H1 (cell line): ENCODE data around the gene KIAA1671. TPM values are rescaled to one million over a fixed set of nuclear protein-coding genes. Genes with fewer than 3 reads are reported as not detected.

Source experiments
- CTCF ChIA-PET: fragments of 300-600 bp; sonication (Branson Sonifier 250); formaldehyde crosslinking; loops from one replicate; lab custom pipeline; 2021; ENCODE audit not compliant: partially characterized antibody; lab: Charles Lee
- POLR2A ChIA-PET: fragments of 300-600 bp; sonication (Branson Sonifier 250); formaldehyde crosslinking; loops from one replicate; lab custom pipeline; 2021; ENCODE audit warnings: inconsistent platforms; ENCODE audit not compliant: partially characterized antibody; lab: Charles Lee
- DNase-seq, 2 experiments: peaks; one replicate each; pipeline versions ENCODE4 v3.0.0 to v3.0.0-alpha.2; 2010 to 2022; ENCODE audit warnings: low spot score in 2 of 2, low read depth in 1 of 2, mixed read lengths in 1 of 2
- FAIRE-seq: peaks from 2 replicates; lab custom pipeline; 2011; peaks lifted over from hg19 to GRCh38; lab: Jason Lieb, UNC
- H2AFZ ChIP-seq: 2 replicates; pipeline ENCODE4 v1.8.1; 2012; ENCODE audit warnings: low read length, inconsistent platforms
- H2AK5ac ChIP-seq: 2 replicates; pipeline ENCODE4 v1.6.1; 2013; ENCODE audit warnings: low read depth, low read length
- H2BK120ac ChIP-seq: replicated peaks from 2 replicates; pipeline ENCODE3; 2013; ENCODE audit warnings: low read depth, low read length, inconsistent platforms
- H2BK12ac ChIP-seq: 2 replicates; pipeline ENCODE4 v1.6.1; 2013; ENCODE audit warnings: low read depth, low read length
- H2BK15ac ChIP-seq: 2 replicates; pipeline ENCODE4 v1.6.1; 2013; ENCODE audit warnings: low read length
- H2BK20ac ChIP-seq: 2 replicates; pipeline ENCODE4 v1.6.1; 2013; ENCODE audit warnings: low read length
- H2BK5ac ChIP-seq: 2 replicates; pipeline ENCODE4 v1.6.1; 2013; ENCODE audit warnings: low read depth, low read length
- H3K14ac ChIP-seq: 2 replicates; pipeline ENCODE4 v1.6.1; 2013; ENCODE audit warnings: inconsistent platforms; ENCODE audit not compliant: insufficient read length
- H3K18ac ChIP-seq: 2 replicates; pipeline ENCODE4 v1.6.1; 2013; ENCODE audit warnings: low read length; ENCODE audit errors: extremely low read depth
- H3K23ac ChIP-seq: 2 replicates; pipeline ENCODE4 v1.6.1; 2013; ENCODE audit warnings: inconsistent platforms; ENCODE audit not compliant: insufficient read length
- H3K23me2 ChIP-seq: 2 replicates; pipeline ENCODE4 v1.6.1; 2013; ENCODE audit warnings: low read depth, low read length
- H3K27ac ChIP-seq: 2 replicates; pipeline ENCODE4 v1.6.1; 2011; ENCODE audit warnings: low read depth, low read length, inconsistent platforms
- H3K27me3 ChIP-seq, 4 experiments: replicated peaks in 1 of 4; 1 replicate in 1 of 4; 2 replicates in 3 of 4; pipeline versions ENCODE4 v1.6.1 to v1.8.1; 2011 to 2013; ENCODE audit warnings: low read length in 3 of 4, mild to moderate bottlenecking in 3 of 4, inconsistent platforms in 2 of 4, mixed read lengths in 2 of 4, moderate library complexity in 1 of 4; ENCODE audit not compliant: control insufficient read depth in 3 of 4, insufficient read depth in 3 of 4; ENCODE audit errors: extremely low read depth in 1 of 4
- H3K36me3 ChIP-seq, 4 experiments: 2 replicates each; pipeline versions ENCODE4 v1.6.1 to v1.8.1; 2011 to 2013; ENCODE audit warnings: mild to moderate bottlenecking in 4 of 4, low read length in 3 of 4, moderate library complexity in 2 of 4, control low read depth in 1 of 4, inconsistent platforms in 1 of 4; ENCODE audit not compliant: insufficient read depth in 4 of 4, control insufficient read depth in 2 of 4
- H3K4ac ChIP-seq: replicated peaks from 2 replicates; pipeline ENCODE3; 2013; ENCODE audit warnings: low read length, low read depth, mixed read lengths, inconsistent platforms; ENCODE audit not compliant: insufficient read length
- H3K4me1 ChIP-seq, 4 experiments: replicated peaks in 1 of 4; 1 replicate in 1 of 4; 2 replicates in 3 of 4; pipeline versions ENCODE4 v1.6.1 to v1.8.1; 2011 to 2013; ENCODE audit warnings: low read length in 3 of 4, inconsistent platforms in 2 of 4, mixed read lengths in 1 of 4; ENCODE audit not compliant: insufficient read depth in 4 of 4, control insufficient read depth in 3 of 4
- H3K4me2 ChIP-seq, 2 experiments: 2 replicates each; pipeline versions ENCODE4 v1.6.1 to v1.8.1; 2011 to 2013; ENCODE audit warnings: low read depth in 2 of 2, low read length in 2 of 2, control low read depth in 1 of 2, inconsistent platforms in 1 of 2, mild to moderate bottlenecking in 1 of 2; ENCODE audit not compliant: insufficient read depth in 1 of 2
- H3K4me3 ChIP-seq, 4 experiments: fragments of 200-600, 300-600 bp in 1 of 4; sonication (generic), shearing (Covaris generic), sonication (Bioruptor Twin) in 1 of 4; 2 replicates each; pipeline versions ENCODE4 v1.5.1 to v1.8.1; 2011 to 2016; ENCODE audit warnings: low read length in 4 of 4, low read depth in 3 of 4, control low read depth in 2 of 4, inconsistent platforms in 2 of 4, mild to moderate bottlenecking in 2 of 4, mixed read lengths in 1 of 4, moderate library complexity in 1 of 4; ENCODE audit not compliant: insufficient read depth in 2 of 4; ENCODE audit errors: extremely low read depth in 1 of 4
- H3K56ac ChIP-seq: replicated peaks from 2 replicates; pipeline ENCODE3; 2013; ENCODE audit warnings: low read depth, mild to moderate bottlenecking, mixed read lengths, low read length, inconsistent platforms; ENCODE audit not compliant: insufficient read length
- H3K79me1 ChIP-seq: 2 replicates; pipeline ENCODE4 v1.6.1; 2013; ENCODE audit warnings: low read depth, low read length, control low read depth
- H3K79me2 ChIP-seq, 2 experiments: 2 replicates each; pipeline versions ENCODE4 v1.6.1 to v1.8.1; 2012 to 2013; ENCODE audit warnings: low read length in 2 of 2, mild to moderate bottlenecking in 2 of 2, inconsistent platforms in 1 of 2; ENCODE audit not compliant: insufficient read depth in 2 of 2, control insufficient read depth in 1 of 2
- H3K9ac ChIP-seq, 4 experiments: replicated peaks in 1 of 4; 1 replicate in 1 of 4; 2 replicates in 3 of 4; pipeline versions ENCODE4 v1.6.1 to v1.8.1; 2011 to 2013; ENCODE audit warnings: low read depth in 3 of 4, low read length in 3 of 4, control low read depth in 2 of 4, mild to moderate bottlenecking in 2 of 4, moderate library complexity in 2 of 4, inconsistent platforms in 1 of 4; ENCODE audit errors: extremely low read depth in 1 of 4
- H3K9me3 ChIP-seq, 2 experiments: 2 replicates each; pipeline versions ENCODE4 v1.6.1 to v1.8.1; 2012 to 2013; ENCODE audit warnings: mild to moderate bottlenecking in 2 of 2, moderate library complexity in 2 of 2, control low read depth in 1 of 2, inconsistent platforms in 1 of 2, low read depth in 1 of 2, low read length in 1 of 2, mixed read lengths in 1 of 2; ENCODE audit not compliant: insufficient read depth in 2 of 2
- H4K20me1 ChIP-seq, 2 experiments: replicated peaks in 1 of 2; 2 replicates each; pipeline versions ENCODE3 to v1.8.1; 2011 to 2013; ENCODE audit warnings: inconsistent platforms in 2 of 2, low read length in 2 of 2, mild to moderate bottlenecking in 1 of 2; ENCODE audit not compliant: insufficient read depth in 2 of 2, control insufficient read depth in 1 of 2
- H4K5ac ChIP-seq: 2 replicates; pipeline ENCODE4 v1.6.1; 2013; ENCODE audit warnings: low read length, low read depth, mixed read lengths, inconsistent platforms; ENCODE audit not compliant: insufficient read length
- H4K8ac ChIP-seq: 2 replicates; pipeline ENCODE4 v1.8.0; 2013; ENCODE audit warnings: mild to moderate bottlenecking, moderate library complexity, low read length, inconsistent platforms; ENCODE audit not compliant: insufficient read depth; ENCODE audit errors: extremely low read depth
- H4K91ac ChIP-seq: replicated peaks from 2 replicates; pipeline ENCODE3; 2013; ENCODE audit warnings: low read length, mixed read lengths, inconsistent platforms; ENCODE audit not compliant: insufficient read length
- GTF2F1 ChIP-seq: IDR thresholded peaks from 2 replicates; pipeline ENCODE4 v1.6.1; 2012; ENCODE audit warnings: low read depth, low read length, improper control_type of control experiment, borderline replicate concordance
- HDAC2 ChIP-seq, 2 experiments: fragments of 300-600 bp in 1 of 2; sonication (generic) in 1 of 2; IDR thresholded peaks; 2 replicates each; pipeline ENCODE4 v1.6.1; 2011 to 2012; ENCODE audit warnings: low read depth in 2 of 2, low read length in 2 of 2, mild to moderate bottlenecking in 2 of 2, moderate library complexity in 2 of 2, borderline replicate concordance in 1 of 2, inconsistent platforms in 1 of 2
- KDM1A ChIP-seq: fragments of 200-600, 300-600 bp; sonication (generic); IDR thresholded peaks from 2 replicates; pipeline ENCODE4 v1.7.1; 2016; ENCODE audit warnings: mild to moderate bottlenecking, low read length, borderline replicate concordance
- NANOG ChIP-seq: IDR thresholded peaks from 2 replicates; pipeline ENCODE4 v1.6.1; 2011; ENCODE audit warnings: low read length, low read depth, mild to moderate bottlenecking, inconsistent platforms; ENCODE audit not compliant: insufficient read depth, poor library complexity, severe bottlenecking
- POLR2A ChIP-seq, 2 experiments: IDR thresholded peaks; 1 replicate in 1 of 2; 2 replicates in 1 of 2; pipeline ENCODE4 v1.6.1; 2011; ENCODE audit warnings: low read depth in 2 of 2, low read length in 2 of 2, mild to moderate bottlenecking in 2 of 2; ENCODE audit errors: control extremely low read depth in 1 of 2
- RNF2 ChIP-seq: fragments of 200-900, 300-1000 bp; sonication (generic); IDR thresholded peaks from 2 replicates; pipeline ENCODE4 v1.7.1; 2016; ENCODE audit warnings: borderline replicate concordance, low read depth, mild to moderate bottlenecking, antibody characterized with exemption, low read length; ENCODE audit not compliant: poor library complexity, severe bottlenecking; ENCODE audit errors: missing control alignments
- SIN3A ChIP-seq, 2 experiments: IDR thresholded peaks in 1 of 2; conservative IDR thresholded peaks in 1 of 2; 2 replicates each; pipeline ENCODE4 v1.6.1; 2011 to 2012; ENCODE audit warnings: low read length in 2 of 2, improper control_type of control experiment in 1 of 2, low read depth in 1 of 2, mild to moderate bottlenecking in 1 of 2
- USF2 ChIP-seq: IDR thresholded peaks from 2 replicates; pipeline ENCODE4 v1.6.1; 2011; ENCODE audit warnings: low read length, improper control_type of control experiment
- WGBS, 2 experiments: shearing (Covaris generic) in 1 of 2; methylation state at CpG; one replicate each; pipeline versions ENCODE4 v1.1.6 to v1.1.7; 2013 to 2015; ENCODE audit warnings: low lambda C conversion rate in 2 of 2, mixed read lengths in 2 of 2, inconsistent platforms in 1 of 2, low coverage in 1 of 2, missing lambda C conversion rate in 1 of 2; ENCODE audit not compliant: insufficient replicate concordance in 2 of 2, insufficient coverage in 1 of 2, insufficient read length in 1 of 2; ENCODE audit errors: extremely low coverage in 1 of 2, missing lambda C conversion rate in 1 of 2; 5-methylcytosine and 5-hydroxymethylcytosine counted together
- polyA plus RNA-seq, 7 experiments: library from polyadenylated mRNA; depleted of rRNA in 3 of 7; stranded (reverse) in 5 of 7; unstranded in 2 of 7; fragments of >200 nt in 5 of 7; fragments of 200-250 nt in 2 of 7; gene quantifications; 1 replicate in 5 of 7; 2 replicates in 1 of 7; 4 replicates in 1 of 7; pipeline versions ENCODE4 v1.2.1 to v1.2.3, GENCODE V29; 2011 to 2013; ENCODE audit warnings: missing spikeins in 2 of 7, mixed read lengths in 2 of 7
- total RNA-seq: library from RNA; stranded (reverse); fragmentation: NEBNext Ultra II Directional; extraction: Animal tissue kit (Norgen Biotek cat#: 25700); gene quantifications from 2 replicates; pipeline ENCODE4 v1.2.1, GENCODE V29; 2021

Gene KIAA1671
- total and polyA plus RNA-seq, 2 of the 8 experiments (the other 6 are each of a cell fraction or from before 2014, with no cell fraction given) = 6.4 to 23.9 TPM

- H2BK12ac ChIP-seq = no peak overlapping the region
- peak; percentile 76 for FAIRE-seq
- no peak overlapping the region for H3K4me3 ChIP-seq
- H2AK5ac ChIP-seq = no peak overlapping the region
- no peaks in the 10 kb centered on the region for H3K79me1 ChIP-seq
- H3K9ac ChIP-seq = no peak overlapping the region
- 38% methylated on average over 23 of the region's 23 CpGs; no CpG with 5 or more reads in 1 of the 2 experiments for WGBS, 2 experiments
- no peak overlapping the region for H3K4ac ChIP-seq
- H3K14ac ChIP-seq = no peak overlapping the region
- H4K5ac ChIP-seq = no peak overlapping the region
- CTCF ChIA-PET = interaction anchor here (0.6 to 11.6 kb wide), 38 partner anchors 9 to 360 kb away, joined by 3 to 221 read pairs (median 4); partner anchors contain the start of genes KIAA1671 and LHFPL7
- no peaks in the 10 kb centered on the region for H3K79me2 ChIP-seq
- H3K9me3 ChIP-seq = no peaks in the 10 kb centered on the region
- H3K23me2 ChIP-seq = no peaks in the 10 kb centered on the region; the same call in 1 of the 2 replicates
- H2BK5ac ChIP-seq = no peak overlapping the region
- no peak overlapping the region for H4K91ac ChIP-seq
- DNase-seq = peak; percentile 64 to 99
- peaks cover 0 to 7% (median 2%) of the 10 kb centered on the region in 4 experiments; a peak in 3 of 7 replicates for H3K4me1 ChIP-seq
- POLR2A ChIA-PET = no interaction called here
- H3K56ac ChIP-seq = no peak overlapping the region
- no peak overlapping the region for H2AFZ ChIP-seq
- H2BK15ac ChIP-seq = no peak overlapping the region
- H3K36me3 ChIP-seq = no peaks in the 10 kb centered on the region
- no peaks in the 10 kb centered on the region for H3K27me3 ChIP-seq
- peaks cover under 1 to 3% of the 10 kb centered on the region in 2 experiments for H4K20me1 ChIP-seq
- H4K8ac ChIP-seq = no peak overlapping the region; the same call in 1 of the 2 replicates
- no peak overlapping the region for H3K4me2 ChIP-seq
- no peak overlapping the region for H2BK20ac ChIP-seq
- no peak overlapping the region for H3K23ac ChIP-seq
- no peak overlapping the region for H3K18ac ChIP-seq
- H2BK120ac ChIP-seq = no peak overlapping the region
- H3K27ac ChIP-seq = no peak overlapping the region
- 0 out of 4 replicates have a peak, but pooled peaks of 1 of the 2 experiments have one; percentile 61 for TF ChIP-seq HDAC2 (IDR thresholded peaks at IDR 0.05; ENCODE audit: borderline replicate concordance in 1 of 2, low read depth in 2 of 2, low read length in 2 of 2)
- TF ChIP-seq NANOG = no peak
- TF ChIP-seq GTF2F1 = no peak
- no peak for TF ChIP-seq RNF2
- TF ChIP-seq POLR2A (IDR thresholded peaks at IDR 0.05; ENCODE audit: control extremely low read depth in 1 of 2, low read depth in 2 of 2, low read length in 2 of 2) = no peak
- peak; percentile 54; the same call in 1 of the 2 replicates for TF ChIP-seq KDM1A
- TF ChIP-seq SIN3A (conservative IDR thresholded peaks at IDR 0.05 in 1 of 2, IDR thresholded peaks at IDR 0.05 in 1 of 2; ENCODE audit: low read depth in 1 of 2, low read length in 2 of 2) = peak in 1 of 2 experiments; percentile 74; a peak in 1 of 4 replicates
- TF ChIP-seq USF2 = no peak
Observed at GRCh38 chr22:25057013-25057881, 104.7 kb downstream of the KIAA1671 start.
